ENCODE results near the gene SLC66A1.

SLC66A1 gene

DNA sequence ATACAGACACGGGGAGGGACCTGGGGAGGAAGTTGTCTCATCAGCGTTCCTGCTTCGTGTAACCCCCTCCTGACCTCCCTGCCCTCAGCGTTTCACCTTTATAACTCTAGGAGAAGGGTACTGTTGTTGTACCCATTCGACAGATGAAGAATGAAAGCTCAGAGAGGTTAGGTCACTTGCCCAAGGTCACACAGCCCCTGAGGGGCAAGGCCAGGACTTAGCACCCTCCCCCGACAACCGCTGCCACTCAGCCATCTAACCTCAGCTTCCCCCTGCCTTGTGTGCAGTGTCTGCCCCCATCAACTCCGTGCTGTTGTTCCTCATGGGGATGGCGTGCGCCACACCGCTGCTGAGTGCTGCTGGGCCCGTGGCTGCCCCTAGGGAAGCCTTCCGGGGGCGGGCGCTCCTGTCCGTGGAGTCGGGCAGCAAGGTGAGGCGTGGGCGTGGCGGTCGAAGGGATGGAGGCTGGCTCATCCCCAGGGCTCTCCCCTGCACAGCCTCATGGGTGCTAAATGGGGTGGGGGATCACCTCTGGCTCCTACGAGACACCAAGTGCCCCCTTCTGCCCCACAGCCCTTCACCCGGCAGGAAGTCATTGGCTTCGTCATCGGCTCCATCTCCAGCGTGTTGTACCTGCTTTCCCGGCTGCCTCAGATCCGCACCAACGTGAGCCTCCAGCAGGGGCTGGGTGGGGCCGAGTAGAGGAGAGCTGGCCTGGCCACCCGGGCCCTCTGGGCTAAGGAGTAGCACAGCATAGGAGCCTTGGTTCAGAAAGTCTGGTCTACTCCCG, 14.0 kb downstream of the SLC66A1 start:
- no peaks in the 10 kb centered on the region for H3K4me1 ChIP-seq (ENCODE audit: insufficient read depth, poor library complexity, severe bottlenecking)
- DNase-seq (ENCODE audit: low spot score) (no peak), ATAC-seq (ENCODE audit: low read depth) (no peak)
- TF ChIP-seq, protein P1, sequence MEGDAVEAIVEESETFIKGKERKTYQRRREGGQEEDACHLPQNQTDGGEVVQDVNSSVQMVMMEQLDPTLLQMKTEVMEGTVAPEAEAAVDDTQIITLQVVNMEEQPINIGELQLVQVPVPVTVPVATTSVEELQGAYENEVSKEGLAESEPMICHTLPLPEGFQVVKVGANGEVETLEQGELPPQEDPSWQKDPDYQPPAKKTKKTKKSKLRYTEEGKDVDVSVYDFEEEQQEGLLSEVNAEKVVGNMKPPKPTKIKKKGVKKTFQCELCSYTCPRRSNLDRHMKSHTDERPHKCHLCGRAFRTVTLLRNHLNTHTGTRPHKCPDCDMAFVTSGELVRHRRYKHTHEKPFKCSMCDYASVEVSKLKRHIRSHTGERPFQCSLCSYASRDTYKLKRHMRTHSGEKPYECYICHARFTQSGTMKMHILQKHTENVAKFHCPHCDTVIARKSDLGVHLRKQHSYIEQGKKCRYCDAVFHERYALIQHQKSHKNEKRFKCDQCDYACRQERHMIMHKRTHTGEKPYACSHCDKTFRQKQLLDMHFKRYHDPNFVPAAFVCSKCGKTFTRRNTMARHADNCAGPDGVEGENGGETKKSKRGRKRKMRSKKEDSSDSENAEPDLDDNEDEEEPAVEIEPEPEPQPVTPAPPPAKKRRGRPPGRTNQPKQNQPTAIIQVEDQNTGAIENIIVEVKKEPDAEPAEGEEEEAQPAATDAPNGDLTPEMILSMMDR (IDR thresholded peaks at IDR 0.05; ENCODE audit: poor library complexity, severe bottlenecking), result no peak
- peaks cover 11% of the 10 kb centered on the region for H3K36me3 ChIP-seq (ENCODE audit: low read depth)
- H3K4me3 ChIP-seq (ENCODE audit: severe bottlenecking), result no peak overlapping the region
- no peaks in the 10 kb centered on the region for H3K27me3 ChIP-seq (ENCODE audit: insufficient read depth, poor library complexity, severe bottlenecking)
- H3K9me3 ChIP-seq (ENCODE audit: severe bottlenecking), result no peaks in the 10 kb centered on the region
- H3K27ac ChIP-seq (ENCODE audit: poor library complexity, severe bottlenecking), result no peak overlapping the region

DNA sequence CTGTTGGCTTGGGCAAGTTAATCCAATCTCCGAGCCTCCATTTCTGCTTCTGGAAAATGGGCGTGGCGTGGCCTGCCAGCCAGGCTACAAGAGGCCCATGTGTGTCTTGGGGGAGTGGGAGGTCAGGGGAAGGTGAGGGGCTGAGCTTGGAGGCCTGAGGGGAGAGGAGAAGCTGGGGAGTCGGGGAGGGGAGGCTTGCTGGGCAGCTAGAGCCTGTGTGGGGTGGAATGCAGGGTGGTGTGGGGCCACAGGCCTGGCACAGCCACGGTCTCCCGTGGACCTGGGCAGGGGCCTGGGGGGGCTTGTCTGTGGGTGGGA, 14.6 kb downstream of the SLC66A1 start:
- H3K27ac ChIP-seq (ENCODE audit: poor library complexity, severe bottlenecking), result no peak overlapping the region
- H3K36me3 ChIP-seq (ENCODE audit: low read depth), result peaks cover 11% of the 10 kb centered on the region
- no peak for DNase-seq (ENCODE audit: low spot score)
- H3K4me3 ChIP-seq (ENCODE audit: severe bottlenecking), result no peak overlapping the region
- H3K9me3 ChIP-seq (ENCODE audit: severe bottlenecking), result no peaks in the 10 kb centered on the region
- ATAC-seq (ENCODE audit: low read depth), result no peak; the same call in 2 of the 3 replicates
- TF ChIP-seq, protein P1 (IDR thresholded peaks at IDR 0.05; ENCODE audit: poor library complexity, severe bottlenecking), result no peak
- no peaks in the 10 kb centered on the region for H3K27me3 ChIP-seq (ENCODE audit: insufficient read depth, poor library complexity, severe bottlenecking)
- no peaks in the 10 kb centered on the region for H3K4me1 ChIP-seq (ENCODE audit: insufficient read depth, poor library complexity, severe bottlenecking)

DNA sequence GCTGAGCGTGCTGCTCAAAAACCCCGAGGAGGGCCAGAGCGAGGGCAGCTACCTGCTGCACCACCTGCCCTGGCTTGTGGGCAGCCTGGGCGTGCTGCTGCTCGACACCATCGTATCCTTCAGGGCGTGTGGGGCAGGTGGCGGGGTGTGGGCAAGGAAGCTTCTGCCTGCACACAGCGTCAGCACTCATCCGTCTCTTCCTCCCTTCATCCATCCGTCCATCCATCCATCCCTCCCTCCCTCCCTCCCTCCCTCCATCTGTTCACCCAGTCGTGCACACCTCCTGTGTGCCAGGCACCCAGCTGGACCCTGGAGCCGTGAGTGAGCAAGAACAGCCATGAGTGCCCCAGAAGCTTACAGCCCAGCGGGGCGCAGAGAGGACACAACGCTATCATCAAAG, 15.2 kb downstream of the SLC66A1 start:
- H3K4me3 ChIP-seq (ENCODE audit: severe bottlenecking), result no peak overlapping the region
- H3K27ac ChIP-seq (ENCODE audit: poor library complexity, severe bottlenecking), result no peak overlapping the region
- H3K36me3 ChIP-seq (ENCODE audit: low read depth), result peaks cover 11% of the 10 kb centered on the region
- H3K9me3 ChIP-seq (ENCODE audit: severe bottlenecking), result no peaks in the 10 kb centered on the region
- TF ChIP-seq, protein P1 (IDR thresholded peaks at IDR 0.05; ENCODE audit: poor library complexity, severe bottlenecking), result no peak
- H3K4me1 ChIP-seq (ENCODE audit: insufficient read depth, poor library complexity, severe bottlenecking), result no peaks in the 10 kb centered on the region
- no peaks in the 10 kb centered on the region for H3K27me3 ChIP-seq (ENCODE audit: insufficient read depth, poor library complexity, severe bottlenecking)
- ATAC-seq (ENCODE audit: low read depth) (no peak), DNase-seq (ENCODE audit: low spot score) (no peak)

DNA sequence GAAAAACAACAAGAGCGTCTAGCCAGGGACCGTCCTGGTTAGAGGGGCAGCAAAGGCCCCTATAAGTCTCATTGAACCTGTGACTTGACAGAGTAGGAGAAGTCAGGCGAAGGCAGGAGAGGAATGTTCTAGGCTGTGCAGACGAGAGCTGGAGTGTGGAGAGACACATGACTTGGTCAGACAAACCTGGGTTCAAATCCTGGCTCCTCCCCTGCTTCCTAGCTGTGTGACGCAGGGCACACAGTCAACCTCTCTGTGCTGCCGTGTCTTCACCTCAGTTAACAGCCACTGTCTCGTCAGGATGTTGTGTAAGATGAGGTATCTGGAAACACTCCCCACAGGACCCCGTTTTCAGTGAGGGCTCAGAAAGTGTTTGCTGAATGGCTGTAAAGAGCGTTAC, 15.6 kb downstream of the SLC66A1 start:
- TF ChIP-seq, protein P1 (IDR thresholded peaks at IDR 0.05; ENCODE audit: poor library complexity, severe bottlenecking), result no peak

DNA sequence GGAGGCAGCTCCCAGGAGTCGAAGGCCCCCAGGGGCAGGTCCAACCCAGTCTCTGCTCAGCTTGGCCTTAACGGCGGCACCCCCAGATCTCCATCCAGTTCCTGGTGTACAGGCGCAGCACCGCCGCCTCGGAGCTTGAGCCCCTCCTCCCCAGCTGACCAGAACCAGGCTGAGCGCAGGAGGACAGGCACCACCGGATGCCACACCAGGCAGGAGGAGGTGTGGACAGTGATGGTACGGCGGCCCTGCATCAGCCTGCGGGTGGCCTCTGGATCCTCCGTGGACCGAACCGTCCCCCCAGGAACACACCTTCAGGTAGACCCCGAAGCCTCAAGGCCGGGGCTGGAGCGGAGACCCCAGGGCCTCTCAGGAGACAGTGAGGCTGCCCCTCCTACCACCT, 16.4 kb downstream of the SLC66A1 start:
- Histone ChIP-seq H3K27ac (ENCODE audit: poor library complexity, severe bottlenecking) (no peak overlapping the region), H3K4me1 (ENCODE audit: insufficient read depth, poor library complexity, severe bottlenecking) (no peaks in the 10 kb centered on the region), H3K27me3 (ENCODE audit: insufficient read depth, poor library complexity, severe bottlenecking) (no peaks in the 10 kb centered on the region), H3K9me3 (ENCODE audit: severe bottlenecking) (no peaks in the 10 kb centered on the region), H3K36me3 (ENCODE audit: low read depth) (peaks cover 10% of the 10 kb centered on the region), H3K4me3 (ENCODE audit: severe bottlenecking) (no peak overlapping the region)
- ATAC-seq (ENCODE audit: low read depth) (no peak), DNase-seq (ENCODE audit: low spot score) (no peak)
- TF ChIP-seq, protein P1 (IDR thresholded peaks at IDR 0.05; ENCODE audit: poor library complexity, severe bottlenecking), result no peak

More for the DNA sequence above, 15.6 kb downstream of the SLC66A1 start:
- peaks cover 11% of the 10 kb centered on the region for H3K36me3 ChIP-seq (ENCODE audit: low read depth)
- ATAC-seq (ENCODE audit: low read depth) (no peak), DNase-seq (ENCODE audit: low spot score) (no peak)
- no peak overlapping the region for H3K4me3 ChIP-seq (ENCODE audit: severe bottlenecking)
- H3K27ac ChIP-seq (ENCODE audit: poor library complexity, severe bottlenecking), result no peak overlapping the region
- H3K27me3 ChIP-seq (ENCODE audit: insufficient read depth, poor library complexity, severe bottlenecking), result no peaks in the 10 kb centered on the region
- H3K4me1 ChIP-seq (ENCODE audit: insufficient read depth, poor library complexity, severe bottlenecking), result no peaks in the 10 kb centered on the region
- no peaks in the 10 kb centered on the region for H3K9me3 ChIP-seq (ENCODE audit: severe bottlenecking)

Data from RWPE2 (cell line).